ENCODE results near the gene RSU1. TPM values are rescaled to one million over a fixed set of nuclear protein-coding genes. Genes with fewer than 3 reads are reported as not detected.

Gene RSU1
- total and polyA plus RNA-seq, 10 of the 15 experiments (the other 5 are each of a cell fraction or from before 2014, with no cell fraction given), result 49.2 to 139 (median 81.3) TPM

DNA sequence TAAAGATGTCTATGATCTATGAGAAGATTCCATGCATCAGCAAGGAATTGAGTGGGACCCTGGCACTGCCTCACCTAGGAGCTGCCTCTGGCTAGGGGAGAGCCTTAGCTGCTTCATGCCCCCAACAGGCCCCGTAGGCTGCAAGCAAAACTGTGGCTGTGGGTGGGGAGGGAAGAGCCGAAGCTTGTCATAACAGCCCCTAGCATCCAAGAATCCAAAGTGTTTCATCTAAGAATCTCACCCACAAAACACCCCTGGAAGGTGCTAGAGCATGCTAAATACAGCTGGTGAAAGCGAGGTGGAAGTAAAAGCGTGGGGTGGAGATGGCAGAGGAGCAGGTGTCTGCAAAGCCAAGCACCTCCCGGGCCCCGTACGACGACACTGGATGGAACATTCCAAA is 208.0 kb downstream of the RSU1 start (continued):
- TF ChIP-seq, protein P1, sequence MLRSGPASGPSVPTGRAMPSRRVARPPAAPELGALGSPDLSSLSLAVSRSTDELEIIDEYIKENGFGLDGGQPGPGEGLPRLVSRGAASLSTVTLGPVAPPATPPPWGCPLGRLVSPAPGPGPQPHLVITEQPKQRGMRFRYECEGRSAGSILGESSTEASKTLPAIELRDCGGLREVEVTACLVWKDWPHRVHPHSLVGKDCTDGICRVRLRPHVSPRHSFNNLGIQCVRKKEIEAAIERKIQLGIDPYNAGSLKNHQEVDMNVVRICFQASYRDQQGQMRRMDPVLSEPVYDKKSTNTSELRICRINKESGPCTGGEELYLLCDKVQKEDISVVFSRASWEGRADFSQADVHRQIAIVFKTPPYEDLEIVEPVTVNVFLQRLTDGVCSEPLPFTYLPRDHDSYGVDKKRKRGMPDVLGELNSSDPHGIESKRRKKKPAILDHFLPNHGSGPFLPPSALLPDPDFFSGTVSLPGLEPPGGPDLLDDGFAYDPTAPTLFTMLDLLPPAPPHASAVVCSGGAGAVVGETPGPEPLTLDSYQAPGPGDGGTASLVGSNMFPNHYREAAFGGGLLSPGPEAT (IDR thresholded peaks at IDR 0.05; ENCODE audit: low read depth), result no peak
- TF ChIP-seq ZBED1 (IDR thresholded peaks at IDR 0.05; ENCODE audit: borderline replicate concordance) (no peak), GABPA (IDR thresholded peaks at IDR 0.05; ENCODE audit: low read depth) (no peak), JUNB (IDR thresholded peaks at IDR 0.05) (no peak), STAT3 (IDR thresholded peaks at IDR 0.05; ENCODE audit: low read depth, low read length) (no peak), RB1 (IDR thresholded peaks at IDR 0.05; ENCODE audit: borderline replicate concordance) (no peak), ZNF217 (IDR thresholded peaks at IDR 0.05) (no peak), EGR1 (IDR thresholded peaks at IDR 0.05; ENCODE audit: borderline replicate concordance in 1 of 2, low read depth in 2 of 2, low read length in 2 of 2) (no peak), NBN (IDR thresholded peaks at IDR 0.05) (no peak)
- TF ChIP-seq, protein P2, sequence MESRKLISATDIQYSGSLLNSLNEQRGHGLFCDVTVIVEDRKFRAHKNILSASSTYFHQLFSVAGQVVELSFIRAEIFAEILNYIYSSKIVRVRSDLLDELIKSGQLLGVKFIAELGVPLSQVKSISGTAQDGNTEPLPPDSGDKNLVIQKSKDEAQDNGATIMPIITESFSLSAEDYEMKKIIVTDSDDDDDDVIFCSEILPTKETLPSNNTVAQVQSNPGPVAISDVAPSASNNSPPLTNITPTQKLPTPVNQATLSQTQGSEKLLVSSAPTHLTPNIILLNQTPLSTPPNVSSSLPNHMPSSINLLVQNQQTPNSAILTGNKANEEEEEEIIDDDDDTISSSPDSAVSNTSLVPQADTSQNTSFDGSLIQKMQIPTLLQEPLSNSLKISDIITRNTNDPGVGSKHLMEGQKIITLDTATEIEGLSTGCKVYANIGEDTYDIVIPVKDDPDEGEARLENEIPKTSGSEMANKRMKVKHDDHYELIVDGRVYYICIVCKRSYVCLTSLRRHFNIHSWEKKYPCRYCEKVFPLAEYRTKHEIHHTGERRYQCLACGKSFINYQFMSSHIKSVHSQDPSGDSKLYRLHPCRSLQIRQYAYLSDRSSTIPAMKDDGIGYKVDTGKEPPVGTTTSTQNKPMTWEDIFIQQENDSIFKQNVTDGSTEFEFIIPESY (IDR thresholded peaks at IDR 0.05), result no peak

DNA sequence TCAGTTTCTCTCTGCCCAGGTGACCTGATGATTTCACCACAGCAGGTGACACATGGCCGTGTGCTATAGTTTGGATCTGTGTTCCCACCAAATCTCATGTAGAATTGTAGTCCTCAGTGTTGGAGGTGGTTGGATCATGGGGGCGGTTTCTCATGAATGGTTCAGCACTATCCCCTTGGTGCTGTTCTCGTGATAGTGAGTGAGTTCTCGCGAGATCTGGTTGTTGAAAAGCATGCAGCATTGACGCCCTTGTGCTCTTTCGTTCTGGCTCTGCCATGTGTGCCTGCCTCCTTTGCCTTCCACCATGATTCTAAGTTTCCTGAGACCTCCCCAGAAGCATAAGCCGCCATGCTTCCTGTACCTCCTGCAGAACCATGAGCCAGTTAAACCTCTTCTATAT is 210.3 kb downstream of the RSU1 start:
- no peak overlapping the region for H3K9ac ChIP-seq (ENCODE audit: control insufficient read depth, insufficient read depth, low read length)
- no peaks in the 10 kb centered on the region for H4K20me1 ChIP-seq (ENCODE audit: control insufficient read depth, insufficient read depth)
- SMC1A ChIA-PET (ENCODE audit: uncharacterized antibody, unreplicated experiment), result no interaction called here
- RAD21 ChIA-PET (ENCODE audit: unreplicated experiment), result no interaction called here
- WGBS (ENCODE audit: insufficient coverage, insufficient replicate concordance, low lambda C conversion rate, missing lambda C conversion rate), result 93% methylated on average over 8 of the region's 8 CpGs
- DNase-seq (ENCODE audit: low read depth, low spot score) (no peak), ATAC-seq (no peak), FAIRE-seq (no peak)
- H2AFZ ChIP-seq (ENCODE audit: control insufficient read depth, low read depth, low read length), result no peak overlapping the region
- H3K36me3 ChIP-seq (ENCODE audit: control insufficient read depth in 2 of 2, insufficient read depth in 2 of 2, low read length in 1 of 2), result no peaks in the 10 kb centered on the region; a peak in 1 of 4 replicates
- no peaks in the 10 kb centered on the region for H3K79me2 ChIP-seq (ENCODE audit: control insufficient read depth, insufficient read depth, low read length)
- H3K27me3 ChIP-seq (replicated peaks in 1 of 2; ENCODE audit: control insufficient read depth in 2 of 2, insufficient read depth in 2 of 2, low read length in 1 of 2), result no peaks in the 10 kb centered on the region
- intact Hi-C loops (cut with micrococcal nuclease; ENCODE audit: unreplicated experiment) (no loop called here), in situ Hi-C loops (cut with MboI) (no loop called here)
- H3K4me1 ChIP-seq (ENCODE audit: control insufficient read depth, insufficient read depth, low read length), result no peaks in the 10 kb centered on the region
- no peaks in the 10 kb centered on the region for H3K9me3 ChIP-seq (replicated peaks; ENCODE audit: control insufficient read depth, insufficient read depth, low read length)
- POLR2A ChIA-PET, result no interaction called here
- no peak overlapping the region for H3K27ac ChIP-seq (ENCODE audit: control insufficient read depth, insufficient read depth)
- CTCF ChIA-PET, result no interaction called here
- BruUV-seq (replicated peaks), result no TSS peak
- no peak overlapping the region for H3K4me2 ChIP-seq (ENCODE audit: control insufficient read depth, insufficient read depth)
- no peak overlapping the region for H3K4me3 ChIP-seq
- TF ChIP-seq, protein P3, sequence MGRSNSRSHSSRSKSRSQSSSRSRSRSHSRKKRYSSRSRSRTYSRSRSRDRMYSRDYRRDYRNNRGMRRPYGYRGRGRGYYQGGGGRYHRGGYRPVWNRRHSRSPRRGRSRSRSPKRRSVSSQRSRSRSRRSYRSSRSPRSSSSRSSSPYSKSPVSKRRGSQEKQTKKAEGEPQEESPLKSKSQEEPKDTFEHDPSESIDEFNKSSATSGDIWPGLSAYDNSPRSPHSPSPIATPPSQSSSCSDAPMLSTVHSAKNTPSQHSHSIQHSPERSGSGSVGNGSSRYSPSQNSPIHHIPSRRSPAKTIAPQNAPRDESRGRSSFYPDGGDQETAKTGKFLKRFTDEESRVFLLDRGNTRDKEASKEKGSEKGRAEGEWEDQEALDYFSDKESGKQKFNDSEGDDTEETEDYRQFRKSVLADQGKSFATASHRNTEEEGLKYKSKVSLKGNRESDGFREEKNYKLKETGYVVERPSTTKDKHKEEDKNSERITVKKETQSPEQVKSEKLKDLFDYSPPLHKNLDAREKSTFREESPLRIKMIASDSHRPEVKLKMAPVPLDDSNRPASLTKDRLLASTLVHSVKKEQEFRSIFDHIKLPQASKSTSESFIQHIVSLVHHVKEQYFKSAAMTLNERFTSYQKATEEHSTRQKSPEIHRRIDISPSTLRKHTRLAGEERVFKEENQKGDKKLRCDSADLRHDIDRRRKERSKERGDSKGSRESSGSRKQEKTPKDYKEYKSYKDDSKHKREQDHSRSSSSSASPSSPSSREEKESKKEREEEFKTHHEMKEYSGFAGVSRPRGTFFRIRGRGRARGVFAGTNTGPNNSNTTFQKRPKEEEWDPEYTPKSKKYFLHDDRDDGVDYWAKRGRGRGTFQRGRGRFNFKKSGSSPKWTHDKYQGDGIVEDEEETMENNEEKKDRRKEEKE (IDR thresholded peaks at IDR 0.05), result no peak
- no peak for TF ChIP-seq NR2F1 (conservative IDR thresholded peaks at IDR 0.05)
- no peak for TF ChIP-seq FOS (IDR thresholded peaks at IDR 0.05; ENCODE audit: borderline replicate concordance, extremely low read depth, insufficient read length)
- no peak for TF ChIP-seq MYC (IDR thresholded peaks at IDR 0.05; ENCODE audit: insufficient read depth, insufficient read length, insufficient replicate concordance, low read length, severe bottlenecking)
- no peak for TF ChIP-seq BHLHE40 (IDR thresholded peaks at IDR 0.05; ENCODE audit: borderline replicate concordance in 1 of 2, low read depth in 2 of 2, low read length in 1 of 2)
- no peak for TF ChIP-seq BRCA1 (IDR thresholded peaks at IDR 0.05; ENCODE audit: low read depth, low read length)
